Hepatocyte (in vitro differentiated cells): ENCODE results near the gene SHMT2.

ENCODE experiments used
- CTCF ChIP-seq: fragments of 200-600 bp; sonication (generic); IDR thresholded peaks from 2 replicates; pipeline ENCODE4 v1.5.1; 2016; ENCODE audit warnings: antibody characterized with exemption, mild to moderate bottlenecking; ENCODE audit not compliant: poor library complexity
- EZH2 ChIP-seq: fragments of 200-600 bp; sonication (generic); IDR thresholded peaks from 2 replicates; pipeline ENCODE4 v1.6.1; 2016; ENCODE audit warnings: antibody characterized with exemption, mild to moderate bottlenecking, borderline replicate concordance

- TF ChIP-seq EZH2 (no peak), CTCF (no peak)
These were observed 13.2 kb upstream of the SHMT2 start, which contains the start of gene NXPH4 for GRCh38 chr12:57216014-57216911.
